ENCODE results near the gene PSMC5.

PSMC5 gene

GRCh38 chr17:63820963-63821561 lies 6.2 kb upstream of the PSMC5 start:
- no peak for DNase-seq (ENCODE audit: low read depth in 2 of 2)

GRCh38 chr17:63821804-63822203 lies 5.4 kb upstream of the PSMC5 start:
- no peak for DNase-seq (ENCODE audit: low read depth in 2 of 2)

GRCh38 chr17:63822537-63822936 lies 4.7 kb upstream of the PSMC5 start:
- no peak for DNase-seq (ENCODE audit: low read depth in 2 of 2)

GRCh38 chr17:63823659-63824331 lies 3.4 kb upstream of the PSMC5 start:
- no peak for DNase-seq (ENCODE audit: low read depth in 2 of 2)

- DNase-seq (ENCODE audit: low read depth in 2 of 2), result no peak
These were observed 2.9 kb upstream of the PSMC5 start for GRCh38 chr17:63824362-63824761.

GRCh38 chr17:63826468-63827001 lies 696 bp upstream of the PSMC5 start:
- DNase-seq (ENCODE audit: low read depth in 2 of 2), result no peak

GRCh38 chr17:63827801-63828221 lies 580 bp downstream of the PSMC5 start:
- no peak for DNase-seq (ENCODE audit: low read depth in 2 of 2)

- DNase-seq (ENCODE audit: low read depth in 2 of 2), result no peak
These were observed 1.7 kb downstream of the PSMC5 start for GRCh38 chr17:63828936-63829335.

- DNase-seq (ENCODE audit: low read depth in 2 of 2), result no peak
These were observed 3.0 kb downstream of the PSMC5 start for GRCh38 chr17:63830278-63830677.

- no peak for DNase-seq (ENCODE audit: low read depth in 2 of 2)
These were observed 3.8 kb downstream of the PSMC5 start for GRCh38 chr17:63830904-63831491.

GRCh38 chr17:63831505-63831904 lies 4.3 kb downstream of the PSMC5 start:
- DNase-seq (ENCODE audit: low read depth in 2 of 2), result no peak

GRCh38 chr17:63832014-63832413 lies 4.8 kb downstream of the PSMC5 start:
- DNase-seq (ENCODE audit: low read depth in 2 of 2), result no peak

- DNase-seq (ENCODE audit: low read depth in 2 of 2), result no peak
These were observed 5.2 kb downstream of the PSMC5 start for GRCh38 chr17:63832455-63832854.

GRCh38 chr17:63833026-63833740 lies 6.0 kb downstream of the PSMC5 start:
- no peak for DNase-seq (ENCODE audit: low read depth in 2 of 2)

- no peak for DNase-seq (ENCODE audit: low read depth in 2 of 2)
These were observed 6.6 kb downstream of the PSMC5 start for GRCh38 chr17:63833741-63834373.

- peak in 1 of 2 donors; percentile 54 for DNase-seq (ENCODE audit: low read depth in 2 of 2)
These were observed 7.4 kb downstream of the PSMC5 start for GRCh38 chr17:63834431-63835166.

GRCh38 chr17:63835167-63835720 lies 8.0 kb downstream of the PSMC5 start:
- no peak for DNase-seq (ENCODE audit: low read depth in 2 of 2)

- no peak for DNase-seq (ENCODE audit: low read depth in 2 of 2)
These were observed 9.6 kb downstream of the PSMC5 start for GRCh38 chr17:63836811-63837210.

- no peak for DNase-seq (ENCODE audit: low read depth in 2 of 2)
These were observed 10.2 kb downstream of the PSMC5 start for GRCh38 chr17:63837480-63837879.

GRCh38 chr17:63837962-63838600 lies 10.8 kb downstream of the PSMC5 start:
- no peak for DNase-seq (ENCODE audit: low read depth in 2 of 2)

All from stimulated activated CD4-positive, alpha-beta T cell treated with anti-CD3 and anti-CD28 coated beads, Interleukin-1b, Interleukin-23, amount 100 ng/mL, for 4 hours (primary cell).